G401.6 (cell line): ENCODE measurements around the gene TBC1D5.

Experiments used
- FAIRE-seq: peaks from 2 replicates; lab custom pipeline; 2012; peaks lifted over from hg19 to GRCh38; lab: Jason Lieb, UNC

Gene TBC1D5

GRCh38 chr3:17288839-17289399 is 453.5 kb downstream of the TBC1D5 start:
- FAIRE-seq: no peak

- no peak for FAIRE-seq
Observed at GRCh38 chr3:17287006-17287689, 455.3 kb downstream of the TBC1D5 start.

GRCh38 chr3:17278006-17278405 is 464.4 kb downstream of the TBC1D5 start:
- no peak for FAIRE-seq

DNA sequence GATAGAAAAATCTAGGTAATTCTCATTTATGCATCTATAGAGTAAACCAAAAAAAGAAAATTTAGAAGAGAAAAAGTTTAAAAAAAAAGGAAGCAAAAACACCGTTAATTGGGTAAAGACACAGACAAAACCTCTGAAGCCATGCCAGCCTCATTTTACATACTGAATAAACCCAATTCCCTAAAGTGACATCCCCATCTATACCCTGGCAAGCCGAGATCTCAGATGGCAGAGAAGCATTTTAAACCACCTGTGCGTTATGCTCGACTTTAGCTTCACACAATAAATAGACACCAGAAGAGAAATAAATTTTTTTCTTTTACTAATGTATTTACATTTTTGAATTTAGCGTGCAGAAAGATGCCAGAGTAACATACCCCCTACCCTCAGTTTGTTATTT is 475.6 kb downstream of the TBC1D5 start:
- FAIRE-seq: no peak

DNA sequence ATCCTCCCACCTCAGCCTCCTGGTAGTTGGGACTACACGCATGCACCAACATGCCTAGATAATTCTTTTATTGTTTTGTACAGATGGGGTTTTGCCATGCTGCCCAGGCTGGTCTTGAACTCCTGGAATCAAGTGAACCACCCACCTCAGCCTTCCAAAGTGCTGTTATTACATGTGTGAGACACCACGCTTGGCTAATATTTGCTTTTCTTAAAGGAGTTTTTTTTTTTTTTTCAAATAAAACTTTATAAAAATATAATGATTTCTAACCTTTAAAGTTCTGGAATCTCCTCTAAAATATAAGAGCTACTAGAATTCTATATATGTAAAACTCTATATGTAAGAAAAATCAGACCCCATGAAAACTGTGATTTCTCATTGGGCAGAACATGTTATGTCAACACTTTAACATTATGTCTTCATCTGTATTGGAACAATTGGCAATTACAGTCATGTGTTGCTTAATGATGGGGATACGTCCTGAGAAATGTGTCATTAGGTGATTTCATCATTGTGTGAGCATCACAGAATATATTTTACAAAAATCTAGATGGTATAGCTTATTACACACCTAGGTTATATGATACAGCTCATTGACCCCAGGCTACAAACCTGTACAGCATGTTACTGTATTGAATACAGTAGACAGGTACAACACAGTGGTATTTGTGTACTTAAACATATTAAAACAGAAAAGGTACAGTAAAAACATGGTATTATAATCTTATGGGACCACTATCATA is 480.6 kb downstream of the TBC1D5 start:
- no peak for FAIRE-seq

DNA sequence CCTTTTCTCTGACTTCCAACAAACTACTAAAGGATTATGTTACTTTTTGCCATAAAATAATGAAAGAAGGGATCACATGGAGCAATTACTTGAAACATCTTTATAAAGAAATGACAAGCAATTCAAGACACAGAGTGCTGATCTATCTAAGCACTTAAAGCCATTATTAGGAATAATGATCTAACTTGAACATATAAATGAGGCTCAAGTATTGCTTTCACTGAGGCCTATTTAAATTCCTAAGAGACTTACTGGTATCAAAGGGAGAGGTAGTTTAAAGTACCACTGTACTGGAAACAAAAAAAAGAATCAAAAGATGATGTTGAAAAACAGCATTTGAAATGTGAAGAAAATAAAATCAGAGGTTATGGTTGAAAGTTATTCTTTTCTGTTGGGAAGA is 482.2 kb downstream of the TBC1D5 start:
- FAIRE-seq: no peak

- no peak for FAIRE-seq
Observed at GRCh38 chr3:17259685-17260084, 482.7 kb downstream of the TBC1D5 start.

GRCh38 chr3:17258823-17259436 is 483.5 kb downstream of the TBC1D5 start:
- FAIRE-seq: peak; percentile 94

DNA sequence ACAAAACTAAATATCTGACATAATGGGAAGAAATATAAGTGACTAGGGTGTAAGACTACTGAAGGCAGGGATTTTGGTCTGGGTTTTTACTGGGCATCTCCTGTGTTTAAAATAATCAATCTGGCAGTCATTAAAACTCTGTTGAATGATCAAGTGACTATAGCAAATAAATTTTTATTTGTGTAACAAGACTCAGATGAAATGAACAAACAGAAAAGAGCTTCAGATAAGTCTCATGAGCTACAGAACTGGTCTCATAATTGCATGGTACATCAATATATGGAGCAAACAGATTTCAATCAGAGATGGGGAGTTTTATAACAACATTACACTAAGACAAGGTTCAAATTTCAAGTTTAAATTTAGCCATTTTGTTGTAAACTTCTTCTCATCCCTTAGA is 485.2 kb downstream of the TBC1D5 start:
- FAIRE-seq: no peak

DNA sequence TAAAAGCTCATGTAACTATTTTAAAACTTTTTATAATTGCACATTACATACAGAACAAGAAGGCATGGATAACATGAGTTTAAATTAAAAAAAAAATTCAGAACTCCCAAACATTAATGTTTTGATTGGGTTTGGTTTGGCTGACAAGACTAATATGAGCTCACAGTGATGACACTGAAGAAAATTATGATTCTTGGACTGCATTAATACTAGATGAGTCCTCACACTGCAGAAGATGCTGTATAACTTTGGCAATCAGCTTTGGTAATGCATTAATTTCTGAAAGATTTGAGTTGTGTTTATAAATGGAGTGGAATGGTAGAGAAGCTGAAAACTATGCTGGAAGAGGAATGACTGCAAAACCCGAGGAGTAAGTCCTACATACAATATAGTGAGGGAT is 498.8 kb downstream of the TBC1D5 start:
- FAIRE-seq: no peak

DNA sequence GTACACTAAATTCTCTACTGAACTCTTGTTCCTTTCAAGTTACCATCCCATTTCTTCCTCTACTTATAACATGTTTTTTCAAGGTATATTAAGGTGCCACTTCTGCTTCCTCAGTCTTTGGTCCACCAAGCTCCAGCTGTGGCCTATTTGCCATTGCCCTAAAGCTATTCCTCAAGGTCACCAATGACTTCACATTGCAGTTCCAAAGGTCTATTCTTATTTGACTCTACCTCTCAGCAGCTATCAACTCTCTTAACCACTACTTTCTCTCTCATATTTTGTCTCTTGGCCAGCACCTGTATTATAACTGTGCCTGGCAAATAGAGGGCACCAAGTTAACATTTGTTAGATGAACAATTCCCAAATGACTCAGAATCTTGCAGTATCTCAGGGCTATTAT is 503.0 kb downstream of the TBC1D5 start:
- no peak for FAIRE-seq

DNA sequence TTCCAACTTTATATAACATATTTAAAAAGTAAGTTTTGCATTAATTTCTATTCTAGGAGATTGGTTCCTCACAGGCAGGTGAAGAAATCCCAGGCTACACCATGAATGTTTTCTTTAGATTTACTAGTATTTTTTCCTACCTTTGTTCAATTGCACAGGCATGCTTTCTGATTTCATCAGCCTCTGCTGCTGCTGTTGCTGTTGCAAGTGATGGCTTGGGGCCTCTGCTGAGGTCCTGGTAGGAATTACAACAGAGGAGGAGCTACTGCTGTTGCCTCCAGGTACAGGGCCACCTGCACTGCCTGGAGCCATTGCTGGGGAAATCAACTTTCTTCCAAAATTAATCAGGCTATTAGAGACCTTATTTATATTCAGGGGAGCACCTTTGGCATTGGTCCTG is 504.4 kb downstream of the TBC1D5 start:
- no peak for FAIRE-seq

- no peak for FAIRE-seq
Observed at GRCh38 chr3:17235310-17235709, 507.1 kb downstream of the TBC1D5 start.

DNA sequence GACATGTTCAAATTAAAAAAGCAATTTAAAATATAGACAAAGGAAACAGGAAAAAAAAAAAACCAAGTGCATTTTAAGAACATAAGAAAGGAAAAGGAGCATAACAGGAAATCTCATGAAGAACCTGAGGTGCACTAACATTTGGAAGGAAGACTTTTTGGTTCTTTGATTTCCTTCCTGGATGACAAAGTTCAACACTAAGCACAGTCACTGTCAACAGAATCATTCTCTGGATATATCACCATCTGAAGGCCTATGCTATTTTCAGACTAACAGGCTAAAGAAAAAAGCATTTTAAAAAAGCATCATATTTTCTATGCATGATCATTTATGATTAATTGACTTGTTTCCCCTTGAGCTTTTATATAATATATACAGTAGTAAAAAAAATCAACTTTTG is 508.0 kb downstream of the TBC1D5 start:
- no peak for FAIRE-seq

- peak; percentile 92 for FAIRE-seq
Observed at GRCh38 chr3:17233398-17233800, 509.0 kb downstream of the TBC1D5 start.

DNA sequence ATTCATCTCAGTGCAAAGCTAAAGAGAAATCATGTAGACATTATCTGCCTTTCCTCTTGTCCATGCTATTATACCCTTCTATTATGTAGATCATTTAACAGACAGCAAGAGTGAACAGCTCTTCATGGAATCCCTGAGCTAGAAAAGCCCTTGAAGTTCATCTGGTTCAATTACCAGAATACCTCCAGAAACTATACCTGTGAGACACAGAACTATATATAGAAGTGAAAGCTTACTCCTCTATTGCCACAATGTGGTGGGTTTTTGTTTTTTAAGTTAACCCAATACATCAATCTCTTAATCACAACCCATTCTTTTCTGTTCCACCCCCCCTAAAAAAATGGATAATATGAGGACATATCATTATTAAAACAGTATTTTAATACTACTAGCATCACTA is 510.0 kb downstream of the TBC1D5 start:
- FAIRE-seq: no peak

DNA sequence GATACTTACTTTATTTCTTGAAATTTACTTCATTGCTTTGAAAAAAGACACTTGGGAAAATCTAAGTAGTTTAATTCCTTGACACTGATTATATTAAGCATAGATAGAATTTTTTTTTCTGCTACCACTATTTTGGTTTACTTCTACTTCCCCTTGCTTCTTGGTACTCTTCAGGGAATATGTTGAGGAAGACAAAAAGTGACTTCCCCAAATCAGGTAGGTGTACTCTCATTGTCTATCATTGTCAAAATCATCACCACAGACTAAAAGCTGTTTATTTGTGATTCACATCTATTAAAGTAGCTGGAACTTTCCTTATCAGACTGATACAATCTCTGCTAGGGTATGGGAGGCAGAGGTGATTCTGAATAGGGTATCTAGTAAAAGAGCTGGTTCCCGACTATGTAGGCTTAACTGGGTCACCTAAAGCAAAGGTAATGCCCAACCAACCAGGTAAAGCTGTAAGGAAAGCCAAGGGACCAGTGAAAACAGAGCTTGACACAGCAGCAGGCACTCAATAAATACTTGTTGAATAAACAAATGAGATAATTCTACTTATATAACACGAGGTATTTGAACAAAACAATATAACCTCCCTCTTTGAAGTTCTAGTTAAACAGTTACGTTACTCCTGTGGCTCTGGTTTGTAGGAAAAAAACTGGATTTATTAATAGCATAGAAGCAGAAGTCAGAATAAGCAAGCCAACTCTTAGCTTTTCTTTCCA is 510.7 kb downstream of the TBC1D5 start:
- no peak for FAIRE-seq

DNA sequence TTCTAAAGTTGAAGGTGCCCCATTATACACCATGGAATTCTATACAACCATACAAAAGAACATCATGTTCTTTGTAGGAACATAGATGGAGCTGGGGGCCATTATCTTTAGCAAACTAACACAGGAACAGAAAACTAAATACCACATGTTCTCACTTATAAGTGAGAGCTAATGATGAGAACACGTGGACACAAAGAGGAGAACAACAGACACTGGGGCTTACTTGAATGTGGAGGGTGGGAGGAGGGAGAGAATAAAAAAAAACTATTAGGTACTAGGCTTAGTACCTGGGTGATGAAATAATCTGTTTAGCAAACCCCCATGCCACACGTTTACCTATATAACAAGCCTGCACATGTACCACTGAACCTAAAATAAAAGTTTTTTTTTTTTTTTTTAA is 515.0 kb downstream of the TBC1D5 start:
- no peak for FAIRE-seq

DNA sequence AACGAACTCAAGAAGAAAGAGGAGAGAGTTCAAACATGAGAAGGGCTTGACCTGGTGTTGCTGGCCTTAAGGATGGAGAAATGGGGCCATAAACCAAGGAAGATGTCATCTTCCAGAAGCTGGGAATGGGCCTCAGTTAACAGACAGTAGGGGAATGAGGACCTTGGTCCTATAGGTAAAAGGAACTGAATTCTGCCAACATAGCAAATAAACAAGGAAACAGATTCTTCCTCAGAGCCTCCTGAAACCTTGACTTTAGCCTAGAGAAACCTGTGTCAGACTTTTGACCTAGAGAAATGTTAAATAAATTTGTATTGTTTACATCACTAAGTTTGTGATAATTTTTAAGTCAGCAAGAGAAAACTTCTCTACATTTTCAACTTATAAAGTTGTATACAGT is 520.9 kb downstream of the TBC1D5 start:
- FAIRE-seq: no peak

GRCh38 chr3:17219593-17219992 is 522.8 kb downstream of the TBC1D5 start:
- no peak for FAIRE-seq

DNA sequence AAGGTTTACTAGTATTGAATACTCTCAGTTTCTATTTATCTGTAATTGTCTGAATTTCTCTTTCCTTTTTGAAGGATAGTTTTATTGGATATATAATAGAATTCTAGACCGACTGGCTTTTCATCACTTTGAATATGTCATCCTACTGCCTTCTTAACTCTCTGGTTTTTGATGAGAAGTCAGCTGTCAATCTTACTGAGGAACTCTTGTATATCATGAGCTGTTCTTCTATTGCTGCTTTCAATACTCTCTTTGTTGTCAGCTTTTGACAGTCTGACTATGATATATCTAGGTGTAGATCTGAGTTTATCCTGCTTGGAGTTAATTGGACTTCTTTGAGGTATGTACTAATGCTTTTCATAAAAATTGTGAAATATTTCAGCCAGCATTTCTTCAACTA is 523.8 kb downstream of the TBC1D5 start:
- FAIRE-seq: no peak

GRCh38 chr3:17217588-17217987 is 524.8 kb downstream of the TBC1D5 start:
- FAIRE-seq: no peak

- FAIRE-seq: no peak
Observed at GRCh38 chr3:17213102-17213501, 529.3 kb downstream of the TBC1D5 start.
